Measurements from ENCODE around the gene GPR137.
A peak's percentile ranks its signal among the peaks of the same experiment; 100 is the strongest.

The GPR137 gene

DNA sequence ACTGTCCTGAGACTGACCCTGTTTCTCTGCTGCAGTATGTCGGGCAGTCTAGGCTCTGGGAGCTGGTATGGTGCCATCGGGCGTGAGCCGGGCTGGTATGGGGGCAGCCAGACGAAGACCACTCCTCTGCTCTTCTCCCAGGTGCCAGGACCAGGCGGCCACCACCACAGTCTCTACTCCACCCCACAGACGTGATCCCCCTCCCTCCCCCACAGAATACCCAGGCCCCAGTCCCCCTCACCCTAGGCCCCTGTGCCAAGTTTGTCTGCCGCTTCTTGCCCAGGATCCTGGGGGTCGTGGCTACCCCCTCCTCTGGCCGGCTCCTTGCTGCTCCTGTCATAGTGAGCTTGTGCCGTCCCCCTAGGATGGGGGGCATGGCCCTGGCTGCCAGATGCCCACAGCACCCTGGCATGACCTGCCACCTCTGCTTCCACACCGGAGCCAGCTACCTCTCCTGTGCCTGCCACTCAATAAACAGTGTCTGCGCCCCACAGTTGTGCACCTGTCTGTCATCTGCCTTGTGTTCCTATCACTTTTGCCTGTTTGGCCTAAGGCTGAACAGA lies 3.4 kb downstream of the GPR137 start:
- peaks cover 26 to 35% of the 10 kb centered on the region in 2 donors for H3K27me3 ChIP-seq (ENCODE audit: control insufficient read depth in 1 of 2, insufficient read depth in 2 of 2, low read length in 2 of 2)
- no peaks in the 10 kb centered on the region for H3K9me3 ChIP-seq (ENCODE audit: control insufficient read depth in 2 of 2, low read length in 2 of 2)
- no peak overlapping the region for H3K27ac ChIP-seq (ENCODE audit: low read length)
- no peak overlapping the region for H3K4me3 ChIP-seq (ENCODE audit: low read length in 2 of 2)
- H3K36me3 ChIP-seq (ENCODE audit: control insufficient read depth in 2 of 2, insufficient read depth in 2 of 2, low read length in 2 of 2), result no peaks in the 10 kb centered on the region
- H3K9ac ChIP-seq (ENCODE audit: low read length in 2 of 2), result no peak overlapping the region
- H3K4me1 ChIP-seq (ENCODE audit: control insufficient read depth, insufficient read depth, low read length), result peaks cover 25% of the 10 kb centered on the region

DNA sequence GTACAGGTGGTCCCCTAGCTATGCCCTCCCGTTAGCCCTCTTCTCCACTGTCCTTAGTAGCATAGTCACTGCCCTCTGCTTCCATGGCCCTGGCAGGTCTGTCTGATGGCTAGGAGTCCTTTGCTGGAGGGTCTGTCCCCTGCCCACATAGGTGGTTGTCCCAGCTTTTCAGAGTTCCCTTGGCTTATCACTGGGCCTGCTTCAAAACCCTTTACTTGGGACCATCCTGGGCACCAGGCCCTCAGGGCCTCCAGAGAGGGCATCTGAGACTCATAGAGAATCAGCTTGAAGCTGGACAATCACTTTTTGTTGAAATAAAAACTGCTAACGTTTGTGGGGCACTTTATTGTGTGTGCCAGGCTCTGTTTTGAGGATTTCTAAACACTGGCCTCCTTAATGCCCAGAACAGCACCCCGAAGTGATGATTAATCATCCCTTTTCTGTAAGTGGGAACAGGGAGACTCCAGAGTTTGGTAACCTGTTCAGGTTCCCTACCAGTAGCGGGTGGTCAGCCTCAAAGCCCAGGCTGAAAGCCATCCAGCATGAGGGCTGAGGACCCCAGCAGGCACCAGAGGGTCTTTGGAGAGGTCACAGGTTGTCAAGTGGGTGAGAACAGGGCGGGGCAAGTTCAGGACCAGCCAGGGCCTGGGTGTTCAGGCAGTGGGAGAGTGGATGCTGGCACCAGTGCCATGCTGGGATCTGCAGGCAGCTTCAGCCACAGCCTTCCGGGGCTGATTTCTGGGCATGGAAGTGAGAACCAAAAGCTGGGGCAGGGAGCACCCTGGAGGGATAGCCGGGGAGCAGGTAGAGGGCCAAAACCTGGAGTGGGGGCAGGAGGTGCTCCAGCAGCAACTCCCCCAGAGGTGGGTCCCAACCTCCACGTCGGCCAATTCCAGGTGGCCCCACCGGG lies 5.0 kb downstream of the GPR137 start:
- Histone ChIP-seq H3K27ac (ENCODE audit: low read length) (no peak overlapping the region), H3K27me3 (ENCODE audit: control insufficient read depth in 1 of 2, insufficient read depth in 2 of 2, low read length in 2 of 2) (peaks cover 33 to 42% of the 10 kb centered on the region in 2 donors), H3K4me1 (ENCODE audit: control insufficient read depth, insufficient read depth, low read length) (peaks cover 22% of the 10 kb centered on the region), H3K9me3 (ENCODE audit: control insufficient read depth in 2 of 2, low read length in 2 of 2) (no peaks in the 10 kb centered on the region), H3K4me3 (ENCODE audit: low read length in 2 of 2) (no peak overlapping the region), H3K9ac (ENCODE audit: low read length in 2 of 2) (no peak overlapping the region), H3K36me3 (ENCODE audit: control insufficient read depth in 2 of 2, insufficient read depth in 2 of 2, low read length in 2 of 2) (no peaks in the 10 kb centered on the region)

DNA sequence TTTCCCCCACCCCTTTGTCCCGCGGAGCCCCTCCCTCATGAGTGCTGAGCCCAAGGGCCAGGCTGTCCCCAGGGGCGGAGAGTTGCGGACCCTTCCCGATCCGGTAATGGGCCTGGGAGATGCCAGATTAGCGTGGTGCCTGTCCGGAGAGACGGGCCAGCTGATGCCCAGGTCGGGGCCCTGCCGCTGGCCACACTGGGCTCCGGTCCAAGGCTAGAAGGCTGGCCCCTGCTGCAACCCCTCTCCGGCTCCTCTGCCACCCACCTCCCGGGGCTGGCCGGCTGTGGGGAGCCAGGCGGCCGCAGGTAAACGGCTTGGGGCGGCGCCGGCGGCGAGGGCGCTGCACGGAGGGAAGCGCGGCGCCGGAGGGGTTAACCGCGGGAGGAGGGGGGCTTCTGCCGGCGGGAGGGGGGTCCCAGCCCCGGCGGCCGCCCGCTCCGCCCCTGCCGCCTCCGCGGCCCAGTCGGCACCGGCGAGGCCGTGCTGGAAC lies 5.7 kb downstream of the GPR137 start, which contains the start of gene KCNK4:
Gene KCNK4 (plus strand): TSS at position 41 of the 490 bp plus-strand sequence. CDS start 1,717 bp downstream, outside the sequence.
- H3K36me3 ChIP-seq (ENCODE audit: control insufficient read depth in 2 of 2, insufficient read depth in 2 of 2, low read length in 2 of 2), result no peaks in the 10 kb centered on the region
- peak within 1 kb of the TSS; percentile 31 to 62 for H3K4me3 ChIP-seq (ENCODE audit: low read length in 2 of 2)
- no peaks in the 10 kb centered on the region for H3K9me3 ChIP-seq (ENCODE audit: control insufficient read depth in 2 of 2, low read length in 2 of 2)
- H3K27me3 ChIP-seq (ENCODE audit: control insufficient read depth in 1 of 2, insufficient read depth in 2 of 2, low read length in 2 of 2), result peaks cover 38 to 49% of the 10 kb centered on the region in 2 donors
- no peak within 1 kb of the TSS for H3K27ac ChIP-seq (ENCODE audit: low read length)
- H3K9ac ChIP-seq (ENCODE audit: low read length in 2 of 2), result no peak within 1 kb of the TSS
- peaks cover 17% of the 10 kb centered on the region for H3K4me1 ChIP-seq (ENCODE audit: control insufficient read depth, insufficient read depth, low read length)

DNA sequence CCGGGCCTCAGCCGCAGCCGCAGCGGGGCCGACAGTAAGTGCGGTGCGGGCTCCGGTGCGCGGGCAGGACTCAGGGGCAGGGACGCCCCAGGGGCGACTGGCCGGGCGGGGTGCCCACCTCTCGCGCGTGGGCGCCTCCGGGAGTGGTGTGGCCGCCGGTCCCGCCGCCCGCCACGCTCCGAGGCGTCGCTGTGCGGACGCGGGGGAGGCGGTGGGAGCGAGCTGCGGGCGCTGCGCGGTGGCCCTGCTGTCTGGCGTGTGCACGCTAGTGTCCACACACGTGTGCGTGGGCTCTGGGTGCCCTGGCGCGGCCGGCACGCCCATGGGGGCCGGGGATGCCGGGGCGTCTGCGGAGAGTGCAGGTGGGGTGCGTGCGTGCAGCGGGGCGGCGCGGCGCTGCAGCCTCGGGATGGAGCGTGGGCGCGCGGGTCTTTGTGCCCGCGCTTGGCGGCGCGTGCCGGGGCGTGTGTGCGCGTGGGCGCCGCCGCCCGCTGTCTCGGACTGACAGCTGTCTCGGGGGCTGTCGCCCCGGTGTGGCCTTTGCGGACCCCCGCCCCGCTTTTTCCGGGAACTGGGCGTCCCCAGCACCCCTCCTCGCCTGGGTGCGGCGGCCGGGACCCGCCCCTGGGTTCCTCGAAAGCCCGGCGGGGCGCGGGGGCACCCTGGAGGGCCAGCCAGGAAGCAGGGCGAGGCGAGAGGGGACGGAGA lies 6.3 kb downstream of the GPR137 start:
- Histone ChIP-seq H3K9ac (ENCODE audit: low read length in 2 of 2) (no peak overlapping the region), H3K27me3 (ENCODE audit: control insufficient read depth in 1 of 2, insufficient read depth in 2 of 2, low read length in 2 of 2) (peaks cover 44 to 55% of the 10 kb centered on the region in 2 donors)

DNA sequence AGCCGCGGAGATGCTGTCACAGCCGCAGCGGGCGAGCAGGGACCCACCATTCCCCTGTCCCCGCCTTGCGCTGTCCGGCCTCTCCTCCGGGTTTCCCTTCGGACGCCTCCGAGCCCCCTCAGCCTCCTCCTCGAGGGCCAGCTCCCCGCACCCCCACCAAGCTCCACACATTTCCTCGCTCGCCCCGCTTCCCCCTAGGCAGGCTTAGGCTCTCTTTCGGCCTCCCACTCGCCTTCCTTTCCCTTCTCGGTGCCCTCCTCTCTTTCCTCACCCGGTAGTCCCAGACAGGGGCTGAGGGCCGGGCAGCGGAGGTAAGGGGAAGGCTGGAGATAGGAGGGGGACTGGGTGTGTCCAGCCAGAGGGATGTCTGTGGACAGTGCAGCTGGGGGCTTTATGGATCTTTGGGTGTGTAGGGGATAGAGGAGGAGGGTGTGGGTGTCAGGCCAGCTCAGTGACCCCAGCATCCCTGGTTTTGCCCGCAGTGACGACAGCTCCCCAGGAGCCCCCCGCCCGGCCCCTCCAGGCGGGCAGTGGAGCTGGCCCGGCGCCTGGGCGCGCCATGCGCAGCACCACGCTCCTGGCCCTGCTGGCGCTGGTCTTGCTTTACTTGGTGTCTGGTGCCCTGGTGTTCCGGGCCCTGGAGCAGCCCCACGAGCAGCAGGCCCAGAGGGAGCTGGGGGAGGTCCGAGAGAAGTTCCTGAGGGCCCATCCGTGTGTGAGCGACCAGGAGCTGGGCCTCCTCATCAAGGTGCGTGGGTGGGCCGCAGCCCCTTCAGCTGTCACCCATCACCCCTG lies 7.0 kb downstream of the GPR137 start:
- Histone ChIP-seq H3K27ac (ENCODE audit: low read length) (no peak overlapping the region), H3K4me1 (ENCODE audit: control insufficient read depth, insufficient read depth, low read length) (peaks cover 15% of the 10 kb centered on the region), H3K27me3 (ENCODE audit: control insufficient read depth in 1 of 2, insufficient read depth in 2 of 2, low read length in 2 of 2) (peaks cover 52 to 63% of the 10 kb centered on the region in 2 donors), H3K9me3 (ENCODE audit: control insufficient read depth in 2 of 2, low read length in 2 of 2) (no peaks in the 10 kb centered on the region), H3K4me3 (ENCODE audit: low read length in 2 of 2) (peak overlapping the region in 1 of 2 donors; percentile 22), H3K36me3 (ENCODE audit: control insufficient read depth in 2 of 2, insufficient read depth in 2 of 2, low read length in 2 of 2) (no peaks in the 10 kb centered on the region), H3K9ac (ENCODE audit: low read length in 2 of 2) (no peak overlapping the region)

More for the DNA sequence above, 6.3 kb downstream of the GPR137 start:
- Histone ChIP-seq H3K36me3 (ENCODE audit: control insufficient read depth in 2 of 2, insufficient read depth in 2 of 2, low read length in 2 of 2) (no peaks in the 10 kb centered on the region), H3K4me1 (ENCODE audit: control insufficient read depth, insufficient read depth, low read length) (peaks cover 15% of the 10 kb centered on the region), H3K27ac (ENCODE audit: low read length) (no peak overlapping the region), H3K4me3 (ENCODE audit: low read length in 2 of 2) (peak overlapping the region; percentile 31 to 62), H3K9me3 (ENCODE audit: control insufficient read depth in 2 of 2, low read length in 2 of 2) (no peaks in the 10 kb centered on the region)

DNA sequence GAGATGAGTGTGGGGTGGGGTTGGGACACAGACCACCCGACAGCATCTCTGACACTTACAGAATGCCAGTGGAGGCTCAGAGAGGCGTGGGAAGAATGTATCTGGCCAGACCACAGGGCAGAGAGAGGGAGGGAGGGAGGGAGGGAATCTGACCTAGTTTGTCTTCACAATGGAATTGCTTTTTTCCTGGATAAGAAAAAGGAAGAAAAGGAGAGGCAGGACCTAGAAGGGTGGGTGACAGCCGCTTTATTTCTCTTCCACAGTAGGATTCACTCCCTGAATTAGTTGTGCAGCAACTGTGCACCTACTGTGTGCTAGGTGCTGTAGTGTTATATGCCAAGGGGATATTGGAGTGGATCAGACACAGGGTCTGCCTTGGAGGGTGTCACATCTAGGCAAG lies 9.1 kb downstream of the GPR137 start:
- Histone ChIP-seq H3K4me3 (ENCODE audit: low read length in 2 of 2) (no peak overlapping the region), H3K36me3 (ENCODE audit: control insufficient read depth in 2 of 2, insufficient read depth in 2 of 2, low read length in 2 of 2) (no peaks in the 10 kb centered on the region), H3K9me3 (ENCODE audit: control insufficient read depth in 2 of 2, low read length in 2 of 2) (no peaks in the 10 kb centered on the region), H3K27me3 (ENCODE audit: control insufficient read depth in 1 of 2, insufficient read depth in 2 of 2, low read length in 2 of 2) (peaks cover 63 to 84% of the 10 kb centered on the region in 2 donors), H3K9ac (ENCODE audit: low read length in 2 of 2) (no peak overlapping the region), H3K27ac (ENCODE audit: low read length) (no peak overlapping the region), H3K4me1 (ENCODE audit: control insufficient read depth, insufficient read depth, low read length) (peaks cover 24% of the 10 kb centered on the region)

DNA sequence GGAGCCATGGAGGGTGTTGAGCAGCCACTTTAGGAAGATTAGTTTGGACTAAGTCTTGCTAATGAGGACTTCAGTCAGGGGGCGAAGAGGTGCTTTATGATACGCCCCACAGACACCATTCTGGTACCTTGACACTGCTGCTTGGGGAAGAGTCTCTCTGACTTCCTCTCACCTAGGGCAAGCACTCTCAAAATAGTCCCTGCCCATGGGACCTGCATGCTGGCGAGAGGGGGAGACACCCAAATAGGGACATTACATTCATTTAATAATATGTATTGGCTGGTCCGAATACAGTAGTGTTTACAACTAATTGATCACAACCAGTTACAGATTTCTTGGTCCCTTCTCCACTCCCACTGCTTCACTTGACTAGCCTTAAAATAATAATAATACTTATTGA lies 10.1 kb downstream of the GPR137 start:
- Histone ChIP-seq H3K9ac (ENCODE audit: low read length in 2 of 2) (no peak overlapping the region), H3K36me3 (ENCODE audit: control insufficient read depth in 2 of 2, insufficient read depth in 2 of 2, low read length in 2 of 2) (no peaks in the 10 kb centered on the region), H3K9me3 (ENCODE audit: control insufficient read depth in 2 of 2, low read length in 2 of 2) (no peaks in the 10 kb centered on the region), H3K27me3 (ENCODE audit: control insufficient read depth in 1 of 2, insufficient read depth in 2 of 2, low read length in 2 of 2) (peaks cover 65 to 88% of the 10 kb centered on the region in 2 donors), H3K4me1 (ENCODE audit: control insufficient read depth, insufficient read depth, low read length) (peaks cover 34% of the 10 kb centered on the region), H3K27ac (ENCODE audit: low read length) (no peak overlapping the region), H3K4me3 (ENCODE audit: low read length in 2 of 2) (no peak overlapping the region)

DNA sequence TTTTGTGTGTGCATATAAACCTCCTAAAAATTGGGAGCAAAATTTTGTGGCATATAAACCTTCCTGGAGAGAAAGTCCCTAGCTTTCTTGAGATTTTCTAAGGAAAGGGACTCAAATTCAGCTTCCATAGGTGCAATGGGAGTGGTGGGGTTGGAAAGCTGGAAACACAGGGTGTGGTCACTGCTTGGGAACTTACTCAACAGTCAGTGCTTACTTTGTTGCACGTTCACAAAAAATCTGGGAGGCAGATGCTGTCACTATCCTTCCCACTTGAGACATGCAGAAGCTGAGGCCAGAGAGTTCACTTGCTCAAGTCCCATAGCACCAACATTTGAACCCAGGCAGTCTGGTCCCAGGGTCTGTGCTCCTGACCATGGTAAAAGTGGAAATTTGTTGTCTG lies 10.6 kb downstream of the GPR137 start:
- Histone ChIP-seq H3K36me3 (ENCODE audit: control insufficient read depth in 2 of 2, insufficient read depth in 2 of 2, low read length in 2 of 2) (no peaks in the 10 kb centered on the region), H3K9me3 (ENCODE audit: control insufficient read depth in 2 of 2, low read length in 2 of 2) (no peaks in the 10 kb centered on the region), H3K4me1 (ENCODE audit: control insufficient read depth, insufficient read depth, low read length) (peaks cover 37% of the 10 kb centered on the region), H3K27me3 (ENCODE audit: control insufficient read depth in 1 of 2, insufficient read depth in 2 of 2, low read length in 2 of 2) (peaks cover 62 to 85% of the 10 kb centered on the region in 2 donors), H3K9ac (ENCODE audit: low read length in 2 of 2) (no peak overlapping the region), H3K27ac (ENCODE audit: low read length) (no peak overlapping the region), H3K4me3 (ENCODE audit: low read length in 2 of 2) (no peak overlapping the region)

DNA sequence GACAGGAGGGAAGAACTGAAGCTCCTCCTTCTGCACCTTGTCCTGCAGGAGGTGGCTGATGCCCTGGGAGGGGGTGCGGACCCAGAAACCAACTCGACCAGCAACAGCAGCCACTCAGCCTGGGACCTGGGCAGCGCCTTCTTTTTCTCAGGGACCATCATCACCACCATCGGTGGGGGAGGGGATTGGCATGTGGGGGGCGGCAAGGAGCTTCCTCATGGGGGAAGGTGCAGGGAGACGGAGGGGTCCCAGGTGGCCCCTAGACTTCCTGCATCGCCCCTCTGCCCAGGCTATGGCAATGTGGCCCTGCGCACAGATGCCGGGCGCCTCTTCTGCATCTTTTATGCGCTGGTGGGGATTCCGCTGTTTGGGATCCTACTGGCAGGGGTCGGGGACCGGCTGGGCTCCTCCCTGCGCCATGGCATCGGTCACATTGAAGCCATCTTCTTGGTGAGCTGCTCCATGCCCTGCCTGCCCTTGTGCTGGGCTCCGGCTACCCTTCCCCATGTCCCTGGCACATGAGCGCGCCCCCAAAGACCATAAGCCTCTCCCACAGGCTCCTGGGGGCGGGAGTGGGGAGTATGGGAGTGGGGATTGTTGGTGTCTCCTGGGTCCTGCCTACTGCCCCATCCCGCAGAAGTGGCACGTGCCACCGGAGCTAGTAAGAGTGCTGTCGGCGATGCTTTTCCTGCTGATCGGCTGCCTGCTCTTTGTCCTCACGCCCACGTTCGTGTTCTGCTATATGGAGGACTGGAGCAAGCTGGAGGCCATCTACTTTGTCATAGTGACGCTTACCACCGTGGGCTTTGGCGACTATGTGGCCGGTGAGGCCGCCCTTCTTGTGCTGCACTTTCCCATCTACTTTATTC lies 11.4 kb downstream of the GPR137 start:
- H3K4me1 ChIP-seq (ENCODE audit: control insufficient read depth, insufficient read depth, low read length), result peaks cover 30% of the 10 kb centered on the region
- no peak overlapping the region for H3K27ac ChIP-seq (ENCODE audit: low read length)
- H3K36me3 ChIP-seq (ENCODE audit: control insufficient read depth in 2 of 2, insufficient read depth in 2 of 2, low read length in 2 of 2), result no peaks in the 10 kb centered on the region
- H3K4me3 ChIP-seq (ENCODE audit: low read length in 2 of 2), result no peak overlapping the region
- H3K27me3 ChIP-seq (ENCODE audit: control insufficient read depth in 1 of 2, insufficient read depth in 2 of 2, low read length in 2 of 2), result peaks cover 67 to 83% of the 10 kb centered on the region in 2 donors
- no peak overlapping the region for H3K9ac ChIP-seq (ENCODE audit: low read length in 2 of 2)
- H3K9me3 ChIP-seq (ENCODE audit: control insufficient read depth in 2 of 2, low read length in 2 of 2), result no peaks in the 10 kb centered on the region

Measured in stomach smooth muscle (tissue), 2 donors.